A673 (cell line): ENCODE data around the gene SPAG16. TPM values are rescaled to one million over a fixed set of nuclear protein-coding genes. Genes with fewer than 3 reads are reported as not detected.

Experiments used
- BruUV-seq: library from RNA; stranded (reverse); fragments of 400-500 nt; replicated peaks from 2 replicates; lab custom pipeline; 2021; lab: Mats Ljungman, UMichigan
- CTCF ChIA-PET: fragments of 300-600 bp; sonication (Branson Sonifier 250); formaldehyde crosslinking; loops from one replicate; lab custom pipeline; 2022; ENCODE audit warnings: antibody characterized with exemption; lab: Charles Lee
- POLR2A ChIA-PET: fragments of 300-600 bp; sonication (Branson Sonifier 250); formaldehyde crosslinking; loops from one replicate; lab custom pipeline; 2022; ENCODE audit warnings: antibody characterized with exemption; ENCODE audit not compliant: low non-redundant PET; lab: Charles Lee
- DNase-seq: peaks from one replicate; pipeline ENCODE4 v3.0.0-alpha.2; 2015; ENCODE audit warnings: low spot score
- H3K27ac ChIP-seq: fragments of 200-600 bp; sonication (generic); 2 replicates; pipeline ENCODE4 v1.5.1; 2016; ENCODE audit warnings: mixed run types, low read depth, mild to moderate bottlenecking, mixed read lengths, antibody characterized with exemption, low read length; ENCODE audit not compliant: poor library complexity, severe bottlenecking
- H3K27me3 ChIP-seq: fragments of 200-600 bp; sonication (generic); replicated peaks from 2 replicates; pipeline ENCODE4 v1.6.1; 2017; ENCODE audit warnings: mixed run types, low read depth, mild to moderate bottlenecking, mixed read lengths, antibody characterized with exemption, low read length; ENCODE audit not compliant: insufficient read depth, poor library complexity
- H3K36me3 ChIP-seq: fragments of 200-600 bp; sonication (generic); 2 replicates; pipeline ENCODE4 v1.6.1; 2016; ENCODE audit warnings: mixed run types, mild to moderate bottlenecking, mixed read lengths, antibody characterized with exemption, low read length; ENCODE audit not compliant: insufficient read depth, poor library complexity, severe bottlenecking
- H3K4me1 ChIP-seq: fragments of 200-600 bp; sonication (generic); 2 replicates; pipeline ENCODE4 v1.6.1; 2017; ENCODE audit warnings: mixed run types, mild to moderate bottlenecking, mixed read lengths, antibody characterized with exemption, low read length; ENCODE audit not compliant: insufficient read depth, poor library complexity, severe bottlenecking
- H3K4me3 ChIP-seq: fragments of 200-600 bp; sonication (generic); 2 replicates; pipeline ENCODE4 v1.5.1; 2016; ENCODE audit warnings: low read depth, mixed run types, mild to moderate bottlenecking, mixed read lengths, low read length; ENCODE audit not compliant: poor library complexity, severe bottlenecking
- H3K9me3 ChIP-seq: fragments of 200-600 bp; sonication (generic); 2 replicates; pipeline ENCODE4 v1.6.1; 2016; ENCODE audit warnings: mixed run types, low read depth, mild to moderate bottlenecking, mixed read lengths, antibody characterized with exemption, low read length; ENCODE audit not compliant: poor library complexity, severe bottlenecking
- CTCF ChIP-seq: fragments of 300-800, 200-600 bp; sonication (generic); conservative IDR thresholded peaks from 2 replicates; pipeline ENCODE4 v1.5.1; 2017; ENCODE audit warnings: low read depth, mild to moderate bottlenecking, antibody characterized with exemption, low read length, moderate library complexity, mixed read lengths
- EZH2 ChIP-seq: fragments of 200-600 bp; sonication (generic); IDR thresholded peaks from 2 replicates; pipeline ENCODE4 v1.6.1; 2017; ENCODE audit warnings: borderline replicate concordance, low read depth, mild to moderate bottlenecking, mixed read lengths, antibody characterized with exemption, low read length; ENCODE audit not compliant: poor library complexity, severe bottlenecking
- intact Hi-C: fragments of 100-400 bp; cut with micrococcal nuclease; formaldehyde crosslinking; loops from one replicate; pipeline ENCODE4 v1.10.0; 2022; ENCODE audit not compliant: unreplicated experiment
- total RNA-seq: library from RNA; stranded (reverse); gene quantifications from 2 replicates; pipeline ENCODE4 v1.2.3, GENCODE V29; 2021

Gene SPAG16
- total RNA-seq, 1 experiment from 2014 or later, result 13.1 TPM

GRCh38 chr2:214128040-214128439, 843.8 kb downstream of the SPAG16 start:
- CTCF ChIA-PET, result no interaction called here
- POLR2A ChIA-PET, result no interaction called here
- Histone ChIP-seq H3K27me3 (no peaks in the 10 kb centered on the region), H3K27ac (no peak overlapping the region), H3K4me3 (no peak overlapping the region), H3K36me3 (no peaks in the 10 kb centered on the region), H3K4me1 (peaks cover 31% of the 10 kb centered on the region), H3K9me3 (no peaks in the 10 kb centered on the region)
- intact Hi-C loops, result no loop called here
- DNase-seq, result peak; percentile 19
- TF ChIP-seq EZH2 (no peak), CTCF (no peak)
- BruUV-seq, result no TSS peak

GRCh38 chr2:214130114-214130513, 845.9 kb downstream of the SPAG16 start:
- POLR2A ChIA-PET, result no interaction called here
- no TSS peak for BruUV-seq
- no peaks in the 10 kb centered on the region for H3K36me3 ChIP-seq
- H3K4me1 ChIP-seq, result peaks cover 31% of the 10 kb centered on the region
- H3K9me3 ChIP-seq, result no peaks in the 10 kb centered on the region
- intact Hi-C loops, result no loop called here
- no peak for TF ChIP-seq CTCF
- no peak for TF ChIP-seq EZH2
- CTCF ChIA-PET, result no interaction called here
- H3K27ac ChIP-seq, result no peak overlapping the region
- no peaks in the 10 kb centered on the region for H3K27me3 ChIP-seq
- DNase-seq, result peak; percentile 9
- H3K4me3 ChIP-seq, result no peak overlapping the region

GRCh38 chr2:214135966-214136365, 851.7 kb downstream of the SPAG16 start:
- no peaks in the 10 kb centered on the region for H3K27me3 ChIP-seq
- H3K4me1 ChIP-seq, result no peaks in the 10 kb centered on the region
- TF ChIP-seq EZH2, result no peak
- no peak for TF ChIP-seq CTCF
- no peaks in the 10 kb centered on the region for H3K9me3 ChIP-seq
- ChIA-PET POLR2A (no interaction called here), CTCF (no interaction called here)
- H3K4me3 ChIP-seq, result no peak overlapping the region
- no peak overlapping the region for H3K27ac ChIP-seq
- DNase-seq, result no peak
- BruUV-seq, result no TSS peak
- intact Hi-C loops, result no loop called here
- H3K36me3 ChIP-seq, result no peaks in the 10 kb centered on the region
